ENCODE results near the gene TMEM45A.

DNA sequence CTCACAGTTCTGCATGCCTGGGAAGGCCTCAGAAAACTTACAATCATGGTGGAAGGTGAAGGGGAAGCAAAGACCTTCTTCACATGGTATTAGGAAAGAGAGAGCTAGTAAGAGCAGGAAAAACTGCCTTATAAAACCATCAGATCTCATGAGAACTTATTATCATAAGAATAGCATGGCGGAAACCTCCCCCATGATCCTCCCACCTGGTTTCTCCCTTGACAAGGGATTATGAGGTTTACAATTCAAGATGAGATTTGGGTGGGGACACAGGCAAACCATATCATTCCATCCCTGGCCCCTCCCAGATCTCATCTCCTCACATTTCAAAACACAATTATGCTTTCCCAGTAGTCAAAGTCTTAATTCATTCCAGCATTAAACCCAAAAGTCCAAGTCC is 34.6 kb upstream of the TMEM45A start:
- no peak for TF ChIP-seq L3MBTL2 (conservative IDR thresholded peaks at IDR 0.05)
- no peak for TF ChIP-seq LEF1 (IDR thresholded peaks at IDR 0.05; ENCODE audit: borderline replicate concordance)
- no peak for TF ChIP-seq TARDBP (IDR thresholded peaks at IDR 0.05)
- TF ChIP-seq, protein P1, sequence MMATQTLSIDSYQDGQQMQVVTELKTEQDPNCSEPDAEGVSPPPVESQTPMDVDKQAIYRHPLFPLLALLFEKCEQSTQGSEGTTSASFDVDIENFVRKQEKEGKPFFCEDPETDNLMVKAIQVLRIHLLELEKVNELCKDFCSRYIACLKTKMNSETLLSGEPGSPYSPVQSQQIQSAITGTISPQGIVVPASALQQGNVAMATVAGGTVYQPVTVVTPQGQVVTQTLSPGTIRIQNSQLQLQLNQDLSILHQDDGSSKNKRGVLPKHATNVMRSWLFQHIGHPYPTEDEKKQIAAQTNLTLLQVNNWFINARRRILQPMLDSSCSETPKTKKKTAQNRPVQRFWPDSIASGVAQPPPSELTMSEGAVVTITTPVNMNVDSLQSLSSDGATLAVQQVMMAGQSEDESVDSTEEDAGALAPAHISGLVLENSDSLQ (IDR thresholded peaks at IDR 0.05) = no peak
- no peak for TF ChIP-seq ARNT (IDR thresholded peaks at IDR 0.05)
- no peak for TF ChIP-seq CTBP1 (IDR thresholded peaks at IDR 0.05; ENCODE audit: borderline replicate concordance)
- no peak for TF ChIP-seq FOXK2 (IDR thresholded peaks at IDR 0.05)
- no peak for TF ChIP-seq ELF4 (IDR thresholded peaks at IDR 0.05)
- TF ChIP-seq BHLHE40 (IDR thresholded peaks at IDR 0.05; ENCODE audit: borderline replicate concordance) = no peak
- no peak for TF ChIP-seq SP1 (IDR thresholded peaks at IDR 0.05)
- no peak for TF ChIP-seq NFRKB (IDR thresholded peaks at IDR 0.05)
- TF ChIP-seq FOXM1 (IDR thresholded peaks at IDR 0.05; ENCODE audit: borderline replicate concordance) = no peak
- no peak for TF ChIP-seq ZNF384 (IDR thresholded peaks at IDR 0.05)
- TF ChIP-seq SUZ12 (IDR thresholded peaks at IDR 0.05) = no peak
